ENCODE data around the gene SLIT3.

GRCh38 chr5:168819004-168819621 lies 481.8 kb downstream of the SLIT3 start:
- TF ChIP-seq, protein P1, sequence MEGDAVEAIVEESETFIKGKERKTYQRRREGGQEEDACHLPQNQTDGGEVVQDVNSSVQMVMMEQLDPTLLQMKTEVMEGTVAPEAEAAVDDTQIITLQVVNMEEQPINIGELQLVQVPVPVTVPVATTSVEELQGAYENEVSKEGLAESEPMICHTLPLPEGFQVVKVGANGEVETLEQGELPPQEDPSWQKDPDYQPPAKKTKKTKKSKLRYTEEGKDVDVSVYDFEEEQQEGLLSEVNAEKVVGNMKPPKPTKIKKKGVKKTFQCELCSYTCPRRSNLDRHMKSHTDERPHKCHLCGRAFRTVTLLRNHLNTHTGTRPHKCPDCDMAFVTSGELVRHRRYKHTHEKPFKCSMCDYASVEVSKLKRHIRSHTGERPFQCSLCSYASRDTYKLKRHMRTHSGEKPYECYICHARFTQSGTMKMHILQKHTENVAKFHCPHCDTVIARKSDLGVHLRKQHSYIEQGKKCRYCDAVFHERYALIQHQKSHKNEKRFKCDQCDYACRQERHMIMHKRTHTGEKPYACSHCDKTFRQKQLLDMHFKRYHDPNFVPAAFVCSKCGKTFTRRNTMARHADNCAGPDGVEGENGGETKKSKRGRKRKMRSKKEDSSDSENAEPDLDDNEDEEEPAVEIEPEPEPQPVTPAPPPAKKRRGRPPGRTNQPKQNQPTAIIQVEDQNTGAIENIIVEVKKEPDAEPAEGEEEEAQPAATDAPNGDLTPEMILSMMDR (conservative IDR thresholded peaks at IDR 0.05; ENCODE audit: low read length), result no peak
- TF ChIP-seq EZH2phosphoT487 (IDR thresholded peaks at IDR 0.05; ENCODE audit: borderline replicate concordance), result no peak

Measured in Loucy (cell line).